BLaER1 treated with 17β-estradiol and CSF1 and Interleukin-3, amounts not matched to agents 10 nM and 100 nM (cell line): ENCODE data around the gene MLKL.

Experiments
- H3K27ac ChIP-seq, 11 experiments: shearing (Covaris generic); formaldehyde crosslinking; 2 replicates each; pipeline ENCODE4 v1.8.1; 2022
- H3K27me3 ChIP-seq, 11 experiments: shearing (Covaris generic); formaldehyde crosslinking; 2 replicates each; pipeline ENCODE4 v1.8.1; 2022
- H3K36me3 ChIP-seq, 11 experiments: shearing (Covaris generic); formaldehyde crosslinking; 2 replicates each; pipeline ENCODE4 v1.8.1; 2022
- H3K4me1 ChIP-seq, 10 experiments: shearing (Covaris generic); formaldehyde crosslinking; 2 replicates each; pipeline ENCODE4 v1.8.1; 2022
- H3K4me2 ChIP-seq, 11 experiments: shearing (Covaris generic); formaldehyde crosslinking; 2 replicates each; pipeline ENCODE4 v1.8.1; 2022
- H3K4me3 ChIP-seq, 10 experiments: shearing (Covaris generic); formaldehyde crosslinking; 2 replicates each; pipeline ENCODE4 v1.8.1; 2022
- H3K9ac ChIP-seq, 11 experiments: shearing (Covaris generic); formaldehyde crosslinking; 2 replicates each; pipeline ENCODE4 v1.8.1; 2022
- H3K9me3 ChIP-seq, 11 experiments: shearing (Covaris generic); formaldehyde crosslinking; replicated peaks in 1 of 11; 2 replicates each; pipeline ENCODE4 v1.8.1; 2022
- H4K20me1 ChIP-seq, 11 experiments: shearing (Covaris generic); formaldehyde crosslinking; 2 replicates each; pipeline ENCODE4 v1.8.1; 2022
- Cebpa-rat ChIP-seq, 11 experiments: shearing (Covaris generic); IDR thresholded peaks; 2 replicates each; pipeline ENCODE4 v1.8.1; 2022

Gene MLKL

GRCh38 chr16:74667255-74667700, 33.4 kb downstream of the MLKL start:
- H3K4me2 ChIP-seq = peak overlapping the region; percentile 77 to 91 (median 84)
- H3K4me1 ChIP-seq = peaks cover 33 to 47% (median 42%) of the 10 kb centered on the region in 10 experiments
- peaks cover 0 to 21% (median 7%) of the 10 kb centered on the region in 11 experiments; a peak in 12 of 22 replicates for H3K9me3 ChIP-seq
- H3K9ac ChIP-seq = peak overlapping the region; percentile 73 to 99 (median 95)
- peak overlapping the region in 10 of 11 experiments; percentile 43 to 98 (median 96); a peak in 21 of 22 replicates for H3K27ac ChIP-seq
- TF ChIP-seq Cebpa-rat (IDR thresholded peaks at IDR 0.05) = no peak
- peaks cover 35 to 53% (median 44%) of the 10 kb centered on the region in 11 experiments for H3K36me3 ChIP-seq
- peak overlapping the region; percentile 83 to 100 (median 97) for H3K4me3 ChIP-seq
- no peaks in the 10 kb centered on the region for H3K27me3 ChIP-seq
- H4K20me1 ChIP-seq = peaks cover 4 to 43% (median 33%) of the 10 kb centered on the region in 11 experiments; a peak in 18 of 22 replicates

GRCh38 chr16:74666425-74667254, 34.0 kb downstream of the MLKL start, which contains the start of gene RFWD3:
RFWD3 (minus strand) TSS chr16:74666877; CDS start chr16:74661449, 5,428 bp downstream.
- Histone ChIP-seq H4K20me1 (peaks cover 5 to 50% (median 39%) of the 10 kb centered on the region in 11 experiments; a peak in 18 of 22 replicates), H3K36me3 (peaks cover 36 to 53% (median 43%) of the 10 kb centered on the region in 11 experiments), H3K9me3 (peaks cover 0 to 21% (median 7%) of the 10 kb centered on the region in 11 experiments; a peak in 12 of 22 replicates), H3K27me3 (no peaks in the 10 kb centered on the region), H3K9ac (peak within 1 kb of the TSS; percentile 93 to 99 (median 95)), H3K4me3 (peak within 1 kb of the TSS; percentile 83 to 100 (median 97)), H3K4me1 (peaks cover 34 to 52% (median 45%) of the 10 kb centered on the region in 10 experiments), H3K4me2 (peak within 1 kb of the TSS; percentile 82 to 91 (median 89)), H3K27ac (peak within 1 kb of the TSS; percentile 70 to 98 (median 95))
- no peak for TF ChIP-seq Cebpa-rat (IDR thresholded peaks at IDR 0.05)

GRCh38 chr16:74666010-74666421, 34.6 kb downstream of the MLKL start:
- TF ChIP-seq Cebpa-rat (IDR thresholded peaks at IDR 0.05) = no peak
- Histone ChIP-seq H3K4me2 (peak overlapping the region; percentile 62 to 90 (median 84)), H4K20me1 (peaks cover 5 to 56% (median 45%) of the 10 kb centered on the region in 11 experiments; a peak in 18 of 22 replicates), H3K4me3 (peak overlapping the region; percentile 83 to 100 (median 97)), H3K9me3 (peaks cover 0 to 21% (median 7%) of the 10 kb centered on the region in 11 experiments; a peak in 12 of 22 replicates), H3K4me1 (peaks cover 37 to 55% (median 49%) of the 10 kb centered on the region in 10 experiments), H3K27ac (peak overlapping the region; percentile 70 to 98 (median 95)), H3K36me3 (peaks cover 37 to 53% (median 47%) of the 10 kb centered on the region in 11 experiments), H3K27me3 (no peaks in the 10 kb centered on the region), H3K9ac (peak overlapping the region; percentile 93 to 99 (median 95))

- Histone ChIP-seq H3K9ac (0 out of 22 replicates have a peak overlapping the region, but pooled peaks of 1 of the 11 experiments have one; percentile 6), H3K27me3 (no peaks in the 10 kb centered on the region), H3K4me1 (peaks cover 69 to 94% (median 80%) of the 10 kb centered on the region in 10 experiments), H3K4me3 (no peak overlapping the region), H3K4me2 (peak overlapping the region; percentile 4 to 86 (median 48); a peak in 14 of 22 replicates), H3K27ac (no peak overlapping the region), H3K9me3 (no peaks in the 10 kb centered on the region), H4K20me1 (peaks cover 30 to 100% (median 95%) of the 10 kb centered on the region in 11 experiments; a peak in 20 of 22 replicates), H3K36me3 (peaks cover 70 to 97% (median 96%) of the 10 kb centered on the region in 11 experiments)
- no peak for TF ChIP-seq Cebpa-rat (IDR thresholded peaks at IDR 0.05)
These were observed 39.6 kb downstream of the MLKL start for GRCh38 chr16:74661064-74661463.

GRCh38 chr16:74660383-74660782, 40.3 kb downstream of the MLKL start:
- Histone ChIP-seq H3K4me3 (no peak overlapping the region), H3K27ac (no peak overlapping the region), H4K20me1 (peaks cover 30 to 100% (median 100%) of the 10 kb centered on the region in 11 experiments; a peak in 20 of 22 replicates), H3K27me3 (no peaks in the 10 kb centered on the region), H3K9ac (no peak overlapping the region), H3K9me3 (no peaks in the 10 kb centered on the region), H3K4me2 (peak overlapping the region in 10 of 11 experiments; percentile 4 to 86 (median 54); a peak in 13 of 22 replicates), H3K4me1 (peaks cover 63 to 88% (median 75%) of the 10 kb centered on the region in 10 experiments), H3K36me3 (peaks cover 73 to 100% (median 100%) of the 10 kb centered on the region in 11 experiments)
- TF ChIP-seq Cebpa-rat (IDR thresholded peaks at IDR 0.05) = no peak

GRCh38 chr16:74659041-74659440, 41.6 kb downstream of the MLKL start:
- 0 out of 20 replicates have a peak overlapping the region, but pooled peaks of 3 of the 10 experiments have one; percentile 16 to 40 (median 40) for H3K4me3 ChIP-seq
- H3K9ac ChIP-seq = peak overlapping the region in 3 of 11 experiments; percentile 18 to 20 (median 18); a peak in 4 of 22 replicates
- H3K4me1 ChIP-seq = peaks cover 51 to 86% (median 72%) of the 10 kb centered on the region in 10 experiments
- H4K20me1 ChIP-seq = peaks cover 41 to 100% (median 100%) of the 10 kb centered on the region in 11 experiments; a peak in 21 of 22 replicates
- no peaks in the 10 kb centered on the region for H3K27me3 ChIP-seq
- peak overlapping the region; percentile 42 to 86 (median 72) for H3K4me2 ChIP-seq
- TF ChIP-seq Cebpa-rat (IDR thresholded peaks at IDR 0.05) = no peak
- H3K36me3 ChIP-seq = peaks cover 72 to 100% (median 100%) of the 10 kb centered on the region in 11 experiments
- no peak overlapping the region; a peak in 1 of 22 replicates for H3K27ac ChIP-seq
- H3K9me3 ChIP-seq = no peaks in the 10 kb centered on the region

GRCh38 chr16:74657870-74658642, 42.6 kb downstream of the MLKL start:
- Histone ChIP-seq H3K4me1 (peaks cover 46 to 82% (median 67%) of the 10 kb centered on the region in 10 experiments), H3K4me2 (peak overlapping the region; percentile 42 to 86 (median 72)), H3K9me3 (no peaks in the 10 kb centered on the region), H3K36me3 (peaks cover 64 to 100% (median 100%) of the 10 kb centered on the region in 11 experiments), H4K20me1 (peaks cover 39 to 100% (median 100%) of the 10 kb centered on the region in 11 experiments; a peak in 21 of 22 replicates), H3K27me3 (no peaks in the 10 kb centered on the region), H3K27ac (peak overlapping the region in 6 of 11 experiments; percentile 7 to 32 (median 22); a peak in 7 of 22 replicates), H3K9ac (peak overlapping the region in 6 of 11 experiments; percentile 8 to 34 (median 14); a peak in 5 of 22 replicates), H3K4me3 (peak overlapping the region in 5 of 10 experiments; percentile 13 to 40 (median 16); a peak in 5 of 20 replicates)
- TF ChIP-seq Cebpa-rat (IDR thresholded peaks at IDR 0.05) = no peak
